H9 (cell line): ENCODE results near the gene UCP1. TPM values are rescaled to one million over a fixed set of nuclear protein-coding genes. Genes with fewer than 3 reads are reported as not detected.

Experiments
- DNase-seq: peaks from one replicate; pipeline ENCODE4 v3.0.0-alpha.2; 2017
- H2AFZ ChIP-seq: one replicate; pipeline ENCODE4 v1.6.1; 2013; ENCODE audit warnings: mild to moderate bottlenecking, low read length, control low read depth, moderate library complexity
- H2AK5ac ChIP-seq: 2 replicates; pipeline ENCODE4 v1.6.1; 2013; ENCODE audit warnings: low read length, control low read depth, mixed read lengths; ENCODE audit not compliant: insufficient read length
- H2BK120ac ChIP-seq: one replicate; pipeline ENCODE4 v1.6.1; 2013; ENCODE audit warnings: low read depth, mild to moderate bottlenecking, low read length, control low read depth, inconsistent platforms; ENCODE audit not compliant: poor library complexity, severe bottlenecking
- H2BK12ac ChIP-seq: 2 replicates; pipeline ENCODE4 v1.6.1; 2013; ENCODE audit warnings: low read length, control low read depth, mixed read lengths, low read depth; ENCODE audit not compliant: insufficient read length
- H2BK15ac ChIP-seq: 2 replicates; pipeline ENCODE4 v1.6.1; 2013; ENCODE audit warnings: low read depth, low read length, control low read depth
- H2BK20ac ChIP-seq: one replicate; pipeline ENCODE4 v1.6.1; 2013; ENCODE audit warnings: low read depth, mild to moderate bottlenecking, low read length, control low read depth, inconsistent platforms; ENCODE audit not compliant: poor library complexity, severe bottlenecking
- H2BK5ac ChIP-seq: 2 replicates; pipeline ENCODE4 v1.6.1; 2013; ENCODE audit warnings: low read length, control low read depth, mixed read lengths; ENCODE audit not compliant: insufficient read length
- H3K14ac ChIP-seq: 2 replicates; pipeline ENCODE4 v1.6.1; 2013; ENCODE audit warnings: low read length, control low read depth; ENCODE audit not compliant: insufficient read depth
- H3K18ac ChIP-seq: 2 replicates; pipeline ENCODE4 v1.6.1; 2013; ENCODE audit warnings: low read depth, mild to moderate bottlenecking, mixed read lengths, low read length, control low read depth; ENCODE audit not compliant: insufficient read length
- H3K23ac ChIP-seq: 2 replicates; pipeline ENCODE4 v1.6.1; 2013; ENCODE audit warnings: low read length, control low read depth, mixed read lengths, low read depth; ENCODE audit not compliant: insufficient read length
- H3K23me2 ChIP-seq: 2 replicates; pipeline ENCODE4 v1.6.1; 2013; ENCODE audit warnings: low read depth, mild to moderate bottlenecking, mixed read lengths, low read length, control low read depth; ENCODE audit not compliant: insufficient read length, poor library complexity, severe bottlenecking
- H3K27ac ChIP-seq: 2 replicates; pipeline ENCODE4 v1.5.1; 2013; ENCODE audit warnings: low read length, control low read depth, mixed read lengths, low read depth; ENCODE audit not compliant: insufficient read length
- H3K27me3 ChIP-seq: 2 replicates; pipeline ENCODE4 v1.6.1; 2013; ENCODE audit warnings: low read length, control low read depth, inconsistent platforms; ENCODE audit not compliant: insufficient read depth
- H3K4ac ChIP-seq: 2 replicates; pipeline ENCODE4 v1.6.1; 2013; ENCODE audit warnings: low read depth, mild to moderate bottlenecking, control low read depth, inconsistent platforms, low read length, moderate library complexity
- H3K4me1 ChIP-seq: 2 replicates; pipeline ENCODE4 v1.6.1; 2013; ENCODE audit warnings: low read length, control low read depth, inconsistent platforms; ENCODE audit not compliant: insufficient read depth
- H3K4me2 ChIP-seq: 2 replicates; pipeline ENCODE4 v1.6.1; 2013; ENCODE audit warnings: low read length, control low read depth, mixed read lengths; ENCODE audit not compliant: insufficient read length, insufficient read depth
- H3K56ac ChIP-seq: 2 replicates; pipeline ENCODE4 v1.6.1; 2013; ENCODE audit warnings: low read depth, mild to moderate bottlenecking, mixed read lengths, low read length, control low read depth; ENCODE audit not compliant: insufficient read length
- H3K79me1 ChIP-seq: 2 replicates; pipeline ENCODE4 v1.6.1; 2013; ENCODE audit warnings: low read depth, mild to moderate bottlenecking, moderate library complexity, low read length, control low read depth, inconsistent platforms; ENCODE audit not compliant: insufficient read depth, poor library complexity, severe bottlenecking
- H3K79me2 ChIP-seq: 2 replicates; pipeline ENCODE4 v1.6.1; 2013; ENCODE audit warnings: low read length, control low read depth, inconsistent platforms; ENCODE audit not compliant: insufficient read depth
- H3K9ac ChIP-seq: 2 replicates; pipeline ENCODE4 v1.6.1; 2013; ENCODE audit warnings: low read length, control low read depth, mixed read lengths; ENCODE audit not compliant: insufficient read length; ENCODE audit errors: extremely low read depth
- H3K9me3 ChIP-seq: one replicate; pipeline ENCODE4 v1.6.1; 2013; ENCODE audit warnings: low read depth, low read length, inconsistent platforms; ENCODE audit not compliant: control insufficient read depth
- H3T11ph ChIP-seq: one replicate; pipeline ENCODE4 v1.6.1; 2013; ENCODE audit warnings: mild to moderate bottlenecking, low read length, control low read depth, inconsistent platforms
- H4K20me1 ChIP-seq: one replicate; pipeline ENCODE4 v1.6.1; 2013; ENCODE audit not compliant: control insufficient read depth, insufficient read length, insufficient read depth
- H4K5ac ChIP-seq: 2 replicates; pipeline ENCODE4 v1.6.1; 2013; ENCODE audit warnings: low read depth, mild to moderate bottlenecking, mixed read lengths, low read length, control low read depth; ENCODE audit not compliant: insufficient read length
- H4K8ac ChIP-seq: replicated peaks from 2 replicates; pipeline ENCODE4 v1.6.1; 2013; ENCODE audit warnings: low read length, control low read depth, mixed read lengths, low read depth; ENCODE audit not compliant: insufficient read length
- H4K91ac ChIP-seq: 2 replicates; pipeline ENCODE4 v1.6.1; 2013; ENCODE audit warnings: low read depth, mild to moderate bottlenecking, moderate library complexity, mixed read lengths, low read length, control low read depth; ENCODE audit not compliant: insufficient read length
- H3K27ac Mint-ChIP-seq, 3 experiments: 2 replicates in 2 of 3; 3 replicates in 1 of 3; pipeline ENCODE4 v1.8.0; 2020 to 2021; ENCODE audit warnings: mixed read lengths in 3 of 3, mild to moderate bottlenecking in 1 of 3, moderate library complexity in 1 of 3
- H3K27me3 Mint-ChIP-seq: 2 replicates; pipeline ENCODE4 v1.8.0; 2021; ENCODE audit warnings: low read depth, mild to moderate bottlenecking, moderate library complexity, mixed read lengths
- H3K36me3 Mint-ChIP-seq, 3 experiments: 2 replicates in 2 of 3; 3 replicates in 1 of 3; pipeline ENCODE4 v1.8.0; 2020 to 2021; ENCODE audit warnings: low read depth in 3 of 3, mixed read lengths in 3 of 3; ENCODE audit not compliant: insufficient read depth in 1 of 3
- H3K4me1 Mint-ChIP-seq, 2 experiments: 2 replicates each; pipeline ENCODE4 v1.8.0; 2020; ENCODE audit warnings: mixed read lengths in 2 of 2
- H3K4me3 Mint-ChIP-seq, 2 experiments: 2 replicates in 1 of 2; 3 replicates in 1 of 2; pipeline ENCODE4 v1.8.0; 2020 to 2021; ENCODE audit warnings: mild to moderate bottlenecking in 2 of 2, mixed read lengths in 2 of 2, moderate library complexity in 1 of 2
- H3K9me3 Mint-ChIP-seq, 2 experiments: 2 replicates in 1 of 2; 3 replicates in 1 of 2; pipeline ENCODE4 v1.8.0; 2020; ENCODE audit warnings: mild to moderate bottlenecking in 2 of 2, mixed read lengths in 2 of 2, moderate library complexity in 1 of 2
- WGBS: extraction: QIAGEN DNeasy Blood & Tissue Kit; methylation state at CpG from one replicate; pipeline ENCODE4 v1.1.7; 2013; ENCODE audit warnings: missing lambda C conversion rate, low lambda C conversion rate, mixed read lengths; ENCODE audit not compliant: insufficient read length; ENCODE audit errors: extremely low coverage; 5-methylcytosine and 5-hydroxymethylcytosine counted together
- total RNA-seq: library from RNA; stranded (reverse); gene quantifications from 2 replicates; pipeline ENCODE4 v1.2.1, GENCODE V29; 2021
- TF ChIP-seq, protein P1 (sequence below): fragments of 200-600 bp; sonication (generic); conservative IDR thresholded peaks from 3 replicates; pipeline ENCODE4 v1.8.0; 2021; ENCODE audit warnings: antibody characterized with exemption, mild to moderate bottlenecking

The UCP1 gene
- total RNA-seq, 1 experiment from 2014 or later: not detected

DNA sequence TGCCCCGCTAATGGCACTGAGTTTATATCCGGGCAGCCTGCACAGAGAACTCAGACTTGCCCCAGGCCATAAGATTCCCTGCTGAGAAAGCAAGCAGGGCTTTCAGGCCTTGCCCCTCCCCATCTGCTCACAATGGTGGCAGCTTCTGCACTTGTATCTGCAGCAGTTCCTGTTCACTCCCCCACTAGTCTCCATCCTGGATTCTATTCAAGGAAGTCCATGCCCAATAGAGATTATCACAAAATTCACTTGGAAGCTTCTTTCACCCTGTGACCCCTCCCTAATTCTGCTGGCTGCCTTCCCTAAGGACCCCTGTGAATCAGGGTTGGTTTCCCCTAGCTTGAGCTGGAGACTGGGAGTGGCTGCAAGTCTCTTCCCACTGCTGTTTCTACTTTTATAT, 34.5 kb upstream of the UCP1 start:
- Histone ChIP-seq H4K5ac (no peak overlapping the region), H2AK5ac (no peak overlapping the region), H3K4ac (no peak overlapping the region), H2BK20ac (no peak overlapping the region), H3K79me1 (no peaks in the 10 kb centered on the region), H2AFZ (no peak overlapping the region), H2BK15ac (no peak overlapping the region), H3K27ac (no peak overlapping the region), H3K4me2 (no peak overlapping the region), H3K9ac (no peak overlapping the region), H3K23me2 (no peaks in the 10 kb centered on the region), H3K4me1 (no peaks in the 10 kb centered on the region), H2BK12ac (no peak overlapping the region), H3K23ac (no peak overlapping the region), H4K8ac (no peak overlapping the region), H3T11ph (no peak overlapping the region), H3K18ac (no peak overlapping the region), H4K20me1 (no peaks in the 10 kb centered on the region), H3K79me2 (no peaks in the 10 kb centered on the region), H2BK120ac (no peak overlapping the region), H3K9me3 (no peaks in the 10 kb centered on the region), H3K27me3 (no peaks in the 10 kb centered on the region), H2BK5ac (no peak overlapping the region), H4K91ac (no peak overlapping the region), H3K56ac (no peak overlapping the region), H3K14ac (no peak overlapping the region)
- no peak overlapping the region for H3K4me3 Mint-ChIP-seq
- H3K4me1 Mint-ChIP-seq: peaks cover 9 to 11% of the 10 kb centered on the region in 2 experiments
- no peak overlapping the region; a peak in 1 of 7 replicates for H3K27ac Mint-ChIP-seq
- TF ChIP-seq, protein P1, sequence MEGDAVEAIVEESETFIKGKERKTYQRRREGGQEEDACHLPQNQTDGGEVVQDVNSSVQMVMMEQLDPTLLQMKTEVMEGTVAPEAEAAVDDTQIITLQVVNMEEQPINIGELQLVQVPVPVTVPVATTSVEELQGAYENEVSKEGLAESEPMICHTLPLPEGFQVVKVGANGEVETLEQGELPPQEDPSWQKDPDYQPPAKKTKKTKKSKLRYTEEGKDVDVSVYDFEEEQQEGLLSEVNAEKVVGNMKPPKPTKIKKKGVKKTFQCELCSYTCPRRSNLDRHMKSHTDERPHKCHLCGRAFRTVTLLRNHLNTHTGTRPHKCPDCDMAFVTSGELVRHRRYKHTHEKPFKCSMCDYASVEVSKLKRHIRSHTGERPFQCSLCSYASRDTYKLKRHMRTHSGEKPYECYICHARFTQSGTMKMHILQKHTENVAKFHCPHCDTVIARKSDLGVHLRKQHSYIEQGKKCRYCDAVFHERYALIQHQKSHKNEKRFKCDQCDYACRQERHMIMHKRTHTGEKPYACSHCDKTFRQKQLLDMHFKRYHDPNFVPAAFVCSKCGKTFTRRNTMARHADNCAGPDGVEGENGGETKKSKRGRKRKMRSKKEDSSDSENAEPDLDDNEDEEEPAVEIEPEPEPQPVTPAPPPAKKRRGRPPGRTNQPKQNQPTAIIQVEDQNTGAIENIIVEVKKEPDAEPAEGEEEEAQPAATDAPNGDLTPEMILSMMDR: no peak
- H3K9me3 Mint-ChIP-seq: no peaks in the 10 kb centered on the region; a peak in 1 of 5 replicates
- WGBS: no CpG with 5 or more reads among the region's 2 CpGs
- no peaks in the 10 kb centered on the region for H3K27me3 Mint-ChIP-seq
- no peaks in the 10 kb centered on the region for H3K36me3 Mint-ChIP-seq
- no peak for DNase-seq
